Measurements from ENCODE around the gene AKR7A3. TPM values are rescaled to one million over a fixed set of nuclear protein-coding genes. Genes with fewer than 3 reads are reported as not detected.

Gene AKR7A3
- total RNA-seq, 1 donor from 2014 or later, result 1.5 TPM

- Mint-ChIP-seq H3K27ac (ENCODE audit: unreplicated experiment) (no peak overlapping the region), H3K4me1 (ENCODE audit: unreplicated experiment) (no peaks in the 10 kb centered on the region)
- no peak for DNase-seq (ENCODE audit: extremely low spot score, unreplicated experiment)
Observed at GRCh38 chr1:19325368-19325957, 36.9 kb upstream of the AKR7A3 start.

GRCh38 chr1:19324665-19324990 lies 36.1 kb upstream of the AKR7A3 start:
- H3K4me1 Mint-ChIP-seq (ENCODE audit: unreplicated experiment), result no peaks in the 10 kb centered on the region
- H3K27me3 Mint-ChIP-seq (ENCODE audit: unreplicated experiment), result no peaks in the 10 kb centered on the region
- no peaks in the 10 kb centered on the region for H3K9me3 Mint-ChIP-seq (ENCODE audit: unreplicated experiment)
- DNase-seq (ENCODE audit: extremely low spot score, unreplicated experiment), result no peak
- TF ChIP-seq CTCF (IDR thresholded peaks at IDR 0.05), result no peak
- peaks cover 21% of the 10 kb centered on the region for H3K36me3 Mint-ChIP-seq (ENCODE audit: unreplicated experiment)
- H3K4me3 Mint-ChIP-seq (ENCODE audit: unreplicated experiment), result no peak overlapping the region
- no peak overlapping the region for H3K27ac Mint-ChIP-seq (ENCODE audit: unreplicated experiment)

More at GRCh38 chr1:19325368-19325957, 36.9 kb upstream of the AKR7A3 start:
- H3K4me3 Mint-ChIP-seq (ENCODE audit: unreplicated experiment), result no peak overlapping the region
- H3K9me3 Mint-ChIP-seq (ENCODE audit: unreplicated experiment), result no peaks in the 10 kb centered on the region
- TF ChIP-seq CTCF (IDR thresholded peaks at IDR 0.05), result no peak
- peaks cover 21% of the 10 kb centered on the region for H3K36me3 Mint-ChIP-seq (ENCODE audit: unreplicated experiment)
- H3K27me3 Mint-ChIP-seq (ENCODE audit: unreplicated experiment), result no peaks in the 10 kb centered on the region

GRCh38 chr1:19323987-19324664 lies 35.6 kb upstream of the AKR7A3 start:
- H3K4me3 Mint-ChIP-seq (ENCODE audit: unreplicated experiment), result no peak overlapping the region
- H3K9me3 Mint-ChIP-seq (ENCODE audit: unreplicated experiment), result no peaks in the 10 kb centered on the region
- no peaks in the 10 kb centered on the region for H3K4me1 Mint-ChIP-seq (ENCODE audit: unreplicated experiment)
- TF ChIP-seq CTCF (IDR thresholded peaks at IDR 0.05), result no peak
- DNase-seq (ENCODE audit: extremely low spot score, unreplicated experiment), result no peak
- no peak overlapping the region for H3K27ac Mint-ChIP-seq (ENCODE audit: unreplicated experiment)
- H3K27me3 Mint-ChIP-seq (ENCODE audit: unreplicated experiment), result no peaks in the 10 kb centered on the region
- H3K36me3 Mint-ChIP-seq (ENCODE audit: unreplicated experiment), result peaks cover 24% of the 10 kb centered on the region

GRCh38 chr1:19322481-19322880 lies 33.9 kb upstream of the AKR7A3 start:
- Mint-ChIP-seq H3K27ac (ENCODE audit: unreplicated experiment) (no peak overlapping the region), H3K36me3 (ENCODE audit: unreplicated experiment) (peaks cover 33% of the 10 kb centered on the region), H3K9me3 (ENCODE audit: unreplicated experiment) (no peaks in the 10 kb centered on the region), H3K27me3 (ENCODE audit: unreplicated experiment) (no peaks in the 10 kb centered on the region), H3K4me1 (ENCODE audit: unreplicated experiment) (no peaks in the 10 kb centered on the region), H3K4me3 (ENCODE audit: unreplicated experiment) (no peak overlapping the region)
- no peak for DNase-seq (ENCODE audit: extremely low spot score, unreplicated experiment)
- no peak for TF ChIP-seq CTCF (IDR thresholded peaks at IDR 0.05)

GRCh38 chr1:19321071-19321470 lies 32.5 kb upstream of the AKR7A3 start:
- peaks cover 3% of the 10 kb centered on the region for H3K4me1 Mint-ChIP-seq (ENCODE audit: unreplicated experiment)
- no peaks in the 10 kb centered on the region for H3K9me3 Mint-ChIP-seq (ENCODE audit: unreplicated experiment)
- no peak for TF ChIP-seq CTCF (IDR thresholded peaks at IDR 0.05)
- no peak overlapping the region for H3K27ac Mint-ChIP-seq (ENCODE audit: unreplicated experiment)
- H3K36me3 Mint-ChIP-seq (ENCODE audit: unreplicated experiment), result peaks cover 31% of the 10 kb centered on the region
- H3K4me3 Mint-ChIP-seq (ENCODE audit: unreplicated experiment), result no peak overlapping the region
- no peak for DNase-seq (ENCODE audit: extremely low spot score, unreplicated experiment)
- H3K27me3 Mint-ChIP-seq (ENCODE audit: unreplicated experiment), result no peaks in the 10 kb centered on the region
